SK-N-SH treated with all-trans-retinoic acid at 6 μM for 48 hours (cell line): ENCODE results near the gene ADCK1.

ENCODE experiments used
- ATAC-seq: fragments of 200-7000 bp; cut with Tn5 transposase; 3 replicates; pipeline ENCODE4 v1.9.1; 2020; ENCODE audit warnings: mild to moderate bottlenecking, moderate library complexity
- ARNTL ChIP-seq: fragments of 450-650 bp; formaldehyde crosslinking; IDR thresholded peaks from 2 replicates; pipeline ENCODE4 v1.5.0; 2020; ENCODE audit warnings: low read depth, mild to moderate bottlenecking, moderate library complexity, borderline replicate concordance
- BACH2 ChIP-seq: fragments of 250-450 bp; sonication (Bioruptor Pico); IDR thresholded peaks from 2 replicates; pipeline ENCODE4 v1.9.0; 2021; ENCODE audit warnings: mild to moderate bottlenecking, borderline replicate concordance
- CSDC2 ChIP-seq: fragments of 250-450 bp; sonication (Bioruptor Pico); IDR thresholded peaks from 2 replicates; pipeline ENCODE4 v1.5.0; 2020; ENCODE audit warnings: mild to moderate bottlenecking, moderate library complexity
- ESRRG ChIP-seq: fragments of 250-450 bp; sonication (Bioruptor Pico); IDR thresholded peaks from 2 replicates; pipeline ENCODE4 v1.6.1; 2021; ENCODE audit warnings: mild to moderate bottlenecking
- GLIS3 ChIP-seq: fragments of 250-450 bp; sonication (Bioruptor Pico); IDR thresholded peaks from 2 replicates; pipeline ENCODE4 v1.5.0; 2020; ENCODE audit warnings: mild to moderate bottlenecking, moderate library complexity
- OSR1 ChIP-seq: fragments of 250-450 bp; sonication (Bioruptor Pico); IDR thresholded peaks from 2 replicates; pipeline ENCODE4 v1.8.0; 2022; ENCODE audit warnings: moderate library complexity, mild to moderate bottlenecking, inconsistent platforms
- POU6F1 ChIP-seq: fragments of 250-450 bp; sonication (Bioruptor Pico); IDR thresholded peaks from 2 replicates; pipeline ENCODE4 v1.8.0; 2021; ENCODE audit warnings: low read depth, mild to moderate bottlenecking, moderate library complexity, borderline replicate concordance
- PPARA ChIP-seq: fragments of 250-450 bp; sonication (Bioruptor Pico); IDR thresholded peaks from 2 replicates; pipeline ENCODE4 v1.5.0; 2020; ENCODE audit warnings: mild to moderate bottlenecking, borderline replicate concordance
- RARB ChIP-seq: fragments of 250-450 bp; sonication (Bioruptor Pico); IDR thresholded peaks from 2 replicates; pipeline ENCODE4 v1.8.0; 2021; ENCODE audit warnings: mild to moderate bottlenecking, moderate library complexity
- SNAI2 ChIP-seq: fragments of 250-450 bp; sonication (Bioruptor Pico); IDR thresholded peaks from 2 replicates; pipeline ENCODE4 v1.5.0; 2020; ENCODE audit warnings: mild to moderate bottlenecking, moderate library complexity
- TCF4 ChIP-seq: fragments of 250-450 bp; sonication (Bioruptor Pico); IDR thresholded peaks from 2 replicates; pipeline ENCODE4 v1.8.0; 2021; ENCODE audit warnings: mild to moderate bottlenecking, moderate library complexity, borderline replicate concordance
- TOX ChIP-seq: fragments of 250-450 bp; sonication (Bioruptor Pico); IDR thresholded peaks from 2 replicates; pipeline ENCODE4 v1.8.0; 2021; ENCODE audit warnings: mild to moderate bottlenecking, moderate library complexity, borderline replicate concordance
- TSHZ2 ChIP-seq: fragments of 250-450 bp; sonication (Bioruptor Pico); IDR thresholded peaks from 2 replicates; pipeline ENCODE4 v1.5.0; 2020; ENCODE audit warnings: mild to moderate bottlenecking, moderate library complexity
- ZC3H10 ChIP-seq: fragments of 250-450 bp; sonication (Bioruptor Pico); IDR thresholded peaks from 2 replicates; pipeline ENCODE4 v1.5.1; 2021; ENCODE audit warnings: mild to moderate bottlenecking, moderate library complexity
- ZFP3 ChIP-seq: fragments of 250-450 bp; sonication (Bioruptor Pico); IDR thresholded peaks from 2 replicates; pipeline ENCODE4 v1.5.0; 2020; ENCODE audit warnings: mild to moderate bottlenecking, moderate library complexity
- ZFP30 ChIP-seq: fragments of 450-650 bp; formaldehyde crosslinking; IDR thresholded peaks from 2 replicates; pipeline ENCODE4 v1.5.0; 2022; ENCODE audit warnings: mild to moderate bottlenecking, moderate library complexity
- ZNF70 ChIP-seq: fragments of 450-650 bp; formaldehyde crosslinking; IDR thresholded peaks from 2 replicates; pipeline ENCODE4 v1.5.0; 2020; ENCODE audit warnings: mild to moderate bottlenecking, moderate library complexity
- ZNF8 ChIP-seq: fragments of 450-650 bp; formaldehyde crosslinking; IDR thresholded peaks from 2 replicates; pipeline ENCODE4 v1.5.0; 2020; ENCODE audit warnings: mild to moderate bottlenecking, moderate library complexity
- TF ChIP-seq, protein P1 (sequence below): fragments of 250-450 bp; sonication (Bioruptor Pico); IDR thresholded peaks from 2 replicates; pipeline ENCODE4 v1.5.1; 2021; ENCODE audit warnings: mild to moderate bottlenecking, moderate library complexity
- TF ChIP-seq, protein P2 (sequence below): fragments of 250-450 bp; sonication (Bioruptor Pico); IDR thresholded peaks from 2 replicates; pipeline ENCODE4 v1.8.0; 2020; ENCODE audit warnings: mild to moderate bottlenecking, moderate library complexity, borderline replicate concordance

The ADCK1 gene

DNA sequence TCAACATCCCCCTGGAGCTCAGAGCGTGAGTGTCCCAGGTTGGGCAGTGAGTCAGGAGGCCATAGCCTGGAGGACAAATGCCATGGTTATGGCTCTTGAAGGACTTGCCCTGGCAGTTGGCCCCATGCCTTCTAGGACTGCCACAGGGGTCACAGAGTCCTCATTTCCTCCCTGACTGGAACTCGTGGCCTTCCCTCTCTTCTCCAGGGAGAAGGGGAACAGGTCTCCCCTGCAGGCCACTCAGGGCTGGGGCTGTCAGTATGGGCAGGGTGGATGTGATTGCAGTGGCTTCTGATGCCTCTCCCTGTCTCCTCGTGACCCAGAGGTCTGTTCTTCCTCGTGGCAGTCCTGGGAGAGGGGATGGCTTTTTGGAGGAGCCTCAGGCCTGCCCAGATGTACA is 70.7 kb downstream of the ADCK1 start:
- TF ChIP-seq, protein P1, sequence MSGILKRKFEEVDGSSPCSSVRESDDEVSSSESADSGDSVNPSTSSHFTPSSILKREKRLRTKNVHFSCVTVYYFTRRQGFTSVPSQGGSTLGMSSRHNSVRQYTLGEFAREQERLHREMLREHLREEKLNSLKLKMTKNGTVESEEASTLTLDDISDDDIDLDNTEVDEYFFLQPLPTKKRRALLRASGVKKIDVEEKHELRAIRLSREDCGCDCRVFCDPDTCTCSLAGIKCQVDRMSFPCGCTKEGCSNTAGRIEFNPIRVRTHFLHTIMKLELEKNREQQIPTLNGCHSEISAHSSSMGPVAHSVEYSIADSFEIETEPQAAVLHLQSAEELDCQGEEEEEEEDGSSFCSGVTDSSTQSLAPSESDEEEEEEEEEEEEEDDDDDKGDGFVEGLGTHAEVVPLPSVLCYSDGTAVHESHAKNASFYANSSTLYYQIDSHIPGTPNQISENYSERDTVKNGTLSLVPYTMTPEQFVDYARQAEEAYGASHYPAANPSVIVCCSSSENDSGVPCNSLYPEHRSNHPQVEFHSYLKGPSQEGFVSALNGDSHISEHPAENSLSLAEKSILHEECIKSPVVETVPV = no peak
- TF ChIP-seq PPARA = no peak
- no peak for TF ChIP-seq SNAI2 (CRISPR knock-in tag)
- no peak for TF ChIP-seq ZFP3 (CRISPR knock-in tag)
- TF ChIP-seq, protein P2, sequence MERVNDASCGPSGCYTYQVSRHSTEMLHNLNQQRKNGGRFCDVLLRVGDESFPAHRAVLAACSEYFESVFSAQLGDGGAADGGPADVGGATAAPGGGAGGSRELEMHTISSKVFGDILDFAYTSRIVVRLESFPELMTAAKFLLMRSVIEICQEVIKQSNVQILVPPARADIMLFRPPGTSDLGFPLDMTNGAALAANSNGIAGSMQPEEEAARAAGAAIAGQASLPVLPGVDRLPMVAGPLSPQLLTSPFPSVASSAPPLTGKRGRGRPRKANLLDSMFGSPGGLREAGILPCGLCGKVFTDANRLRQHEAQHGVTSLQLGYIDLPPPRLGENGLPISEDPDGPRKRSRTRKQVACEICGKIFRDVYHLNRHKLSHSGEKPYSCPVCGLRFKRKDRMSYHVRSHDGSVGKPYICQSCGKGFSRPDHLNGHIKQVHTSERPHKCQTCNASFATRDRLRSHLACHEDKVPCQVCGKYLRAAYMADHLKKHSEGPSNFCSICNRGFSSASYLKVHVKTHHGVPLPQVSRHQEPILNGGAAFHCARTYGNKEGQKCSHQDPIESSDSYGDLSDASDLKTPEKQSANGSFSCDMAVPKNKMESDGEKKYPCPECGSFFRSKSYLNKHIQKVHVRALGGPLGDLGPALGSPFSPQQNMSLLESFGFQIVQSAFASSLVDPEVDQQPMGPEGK = no peak
- no peak for TF ChIP-seq RARB (CRISPR knock-in tag)
- TF ChIP-seq TOX = no peak
- TF ChIP-seq CSDC2 = no peak
- TF ChIP-seq GLIS3 (CRISPR knock-in tag) = no peak
- TF ChIP-seq ZNF8 = no peak
- TF ChIP-seq ESRRG (CRISPR knock-in tag) = no peak
- no peak for TF ChIP-seq ZFP30 (CRISPR knock-in tag)
- no peak for TF ChIP-seq TCF4 (CRISPR knock-in tag)
- TF ChIP-seq OSR1 = no peak
- no peak for TF ChIP-seq POU6F1 (CRISPR knock-in tag)
- TF ChIP-seq BACH2 (CRISPR knock-in tag) = no peak
- no peak for TF ChIP-seq ZC3H10
- no peak for TF ChIP-seq ARNTL (CRISPR knock-in tag)
- TF ChIP-seq, all 23 proteins: peak for 0
- no peak for ATAC-seq

DNA sequence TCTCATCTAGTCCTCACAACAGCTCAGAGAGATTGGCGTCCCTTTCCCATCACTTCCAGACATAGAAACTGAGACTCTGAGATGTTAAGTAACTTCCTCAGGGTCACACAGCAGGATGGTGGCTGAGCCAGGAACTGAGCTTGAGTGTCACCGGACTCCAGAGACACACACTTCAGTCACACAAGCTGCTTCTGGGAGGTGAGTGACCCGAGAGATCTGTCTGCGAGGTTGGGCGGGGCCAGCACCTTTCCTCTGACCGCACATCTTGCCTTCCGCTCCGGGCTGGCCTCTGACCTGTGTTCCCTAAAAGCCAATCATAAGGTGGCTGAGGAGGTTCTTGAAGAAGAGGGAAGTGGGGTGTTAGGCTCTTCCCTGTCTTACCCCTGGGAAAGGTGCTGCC is 72.2 kb downstream of the ADCK1 start:
- TF ChIP-seq TSHZ2 (CRISPR knock-in tag) (no peak), SNAI2 (CRISPR knock-in tag) (no peak), ZNF70 (CRISPR knock-in tag) (no peak), PPARA (no peak), ZFP30 (CRISPR knock-in tag) (no peak), ZFP3 (CRISPR knock-in tag) (no peak), TOX (no peak), POU6F1 (CRISPR knock-in tag) (no peak)
- TF ChIP-seq, protein P1 = no peak
- TF ChIP-seq, protein P2 = no peak
- TF ChIP-seq, all 23 proteins: peak for 0
- ATAC-seq = no peak
